Activated CD8-positive, alpha-beta memory T cell treated with anti-CD3 and anti-CD28 coated beads, Interleukin-2, amount 50 U/mL, for 24 hours (primary cell): ENCODE data around the gene GARIN5B.
"Not testable (repeated sequence)": the region's sequence is repeated elsewhere in the genome, so short reads cannot be mapped to it uniquely, and the experiment has no call there.

Source experiments
- DNase-seq: peaks from one replicate; pipeline ENCODE4 v3.0.0-alpha.2; 2020; ENCODE audit errors: extremely low read depth

The GARIN5B gene

DNA sequence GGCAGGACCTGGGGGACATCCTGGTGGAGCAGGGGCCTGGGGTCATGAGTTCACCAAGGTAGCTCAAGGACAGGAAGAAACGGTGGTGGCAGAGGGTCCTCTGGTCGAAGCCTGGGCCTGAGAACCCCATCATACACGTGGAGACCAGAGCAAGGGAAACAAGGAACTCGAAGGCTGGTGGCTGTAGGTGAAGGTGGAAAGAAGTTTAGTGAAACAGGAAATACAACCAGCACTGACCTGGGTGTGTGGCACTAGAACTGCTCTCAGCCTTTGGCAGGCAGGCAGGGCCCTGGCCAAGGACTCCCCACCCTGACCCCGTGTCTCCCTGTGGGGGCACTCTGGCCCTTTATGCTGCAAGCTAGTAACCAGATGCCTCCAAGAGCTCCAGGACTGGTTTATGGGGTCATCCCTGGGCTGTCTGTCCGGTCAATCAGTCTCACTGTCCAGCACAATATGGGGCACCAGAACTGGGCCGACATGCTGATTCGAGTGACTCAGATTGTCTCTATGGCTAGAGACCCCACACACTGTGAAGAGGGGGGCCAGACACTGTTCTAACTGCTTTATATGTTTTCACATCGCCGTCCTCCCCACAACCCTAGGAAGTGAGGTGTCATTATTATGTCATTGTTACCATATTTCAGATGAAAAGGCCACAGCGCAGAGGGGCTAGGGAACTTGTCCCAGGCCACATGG lies 12.3 kb downstream of the GARIN5B start:
- no peak for DNase-seq

GRCh38 chr19:55348317-55349034 lies 14.6 kb downstream of the GARIN5B start:
- no peak for DNase-seq

DNA sequence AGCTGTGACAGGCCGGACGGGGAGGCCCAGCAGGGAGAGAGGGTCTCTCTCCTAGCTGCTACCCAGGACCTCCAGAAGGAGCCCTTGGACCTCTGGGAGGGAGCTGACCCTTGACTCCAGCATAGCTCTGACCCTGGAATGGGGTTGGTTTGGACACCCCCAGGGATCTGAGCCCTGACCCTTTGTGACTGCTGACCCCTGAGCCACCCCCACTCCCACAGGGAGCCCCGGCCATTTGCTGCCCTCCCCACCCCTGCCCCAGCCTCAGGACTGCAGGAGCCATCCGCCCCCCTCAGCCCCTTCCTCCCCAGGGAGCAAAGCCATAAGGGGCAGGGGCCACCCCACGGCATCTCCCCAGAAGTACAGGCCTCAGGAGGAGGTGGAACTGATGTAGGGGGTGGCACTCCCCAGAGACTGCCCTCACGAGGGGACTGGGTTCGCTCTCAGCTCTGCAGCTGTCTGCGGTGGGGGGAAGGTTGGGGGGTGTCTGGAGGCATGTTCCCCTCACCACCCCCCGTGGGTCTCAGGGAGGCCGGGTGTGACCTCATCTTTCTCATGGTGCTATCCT lies 15.5 kb downstream of the GARIN5B start:
- no peak for DNase-seq

- DNase-seq, result no peak
These were observed 16.2 kb downstream of the GARIN5B start for GRCh38 chr19:55346725-55347441.

GRCh38 chr19:55345818-55346724 lies 17.0 kb downstream of the GARIN5B start:
- no peak for DNase-seq

- no peak for DNase-seq
These were observed 17.8 kb downstream of the GARIN5B start for GRCh38 chr19:55345101-55345817.

DNA sequence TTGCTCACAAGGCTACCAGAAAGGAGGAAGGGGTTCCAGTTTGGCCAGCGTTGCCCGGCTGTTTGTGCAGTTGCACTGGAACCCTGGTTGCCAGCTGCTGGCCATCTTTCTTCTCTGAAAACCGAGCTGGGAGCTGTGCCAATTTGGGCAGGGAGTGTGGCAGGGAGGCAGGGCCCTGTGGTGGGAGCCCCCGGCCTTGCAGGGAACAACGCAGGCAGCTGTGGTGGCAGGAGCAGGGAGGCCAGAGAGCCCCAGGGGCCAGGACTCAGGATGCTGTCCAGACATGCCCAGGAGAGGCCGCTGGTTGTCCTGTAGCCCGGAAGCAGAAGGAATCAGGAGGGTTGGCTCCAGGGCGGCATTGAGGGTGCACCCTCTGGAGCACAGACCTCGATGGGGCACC lies 18.6 kb downstream of the GARIN5B start:
- no peak for DNase-seq

GRCh38 chr19:55341595-55342531 lies 21.2 kb downstream of the GARIN5B start:
- DNase-seq, result no peak

DNA sequence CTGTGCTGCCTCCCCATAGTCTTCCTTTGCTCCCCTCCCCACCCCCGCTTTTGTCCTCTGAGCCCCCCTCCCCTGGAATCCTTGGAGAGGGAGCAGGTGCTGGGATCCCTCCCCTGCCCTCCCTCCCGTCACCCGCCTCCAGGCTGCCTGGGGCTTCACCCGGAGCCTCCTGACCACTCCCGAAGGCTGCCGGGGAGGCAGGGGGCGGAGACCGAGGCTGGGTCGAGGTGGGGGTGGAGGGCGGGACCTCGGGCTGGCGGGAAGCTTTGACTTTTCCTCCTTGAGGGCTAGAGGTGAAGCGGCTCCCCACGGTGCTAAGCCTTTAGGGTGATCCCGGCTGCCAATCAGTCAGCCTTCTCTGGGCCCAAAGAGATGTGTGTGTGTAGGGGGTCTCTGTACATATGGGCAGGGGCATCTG lies 21.9 kb downstream of the GARIN5B start:
- DNase-seq, result peak; percentile 25

DNA sequence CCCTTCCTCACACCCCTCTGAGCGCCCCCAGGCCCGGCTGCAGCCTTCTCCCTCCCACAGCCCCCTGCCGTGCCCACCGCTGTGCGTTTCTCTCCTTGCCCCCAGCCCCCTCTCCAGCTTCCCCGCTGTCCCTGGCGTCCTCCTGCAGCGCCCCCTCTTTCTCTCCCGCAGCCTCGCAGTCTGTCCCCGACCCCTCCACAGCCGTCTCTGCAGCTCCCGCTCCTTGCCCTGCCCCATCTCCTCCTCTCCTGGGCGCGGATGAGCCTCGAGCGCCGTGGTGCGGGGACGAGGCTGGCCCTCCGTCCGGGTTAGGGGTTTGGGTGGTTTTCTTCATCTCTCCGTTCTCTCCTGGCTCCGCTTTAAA lies 22.3 kb downstream of the GARIN5B start:
- DNase-seq, result no peak

DNA sequence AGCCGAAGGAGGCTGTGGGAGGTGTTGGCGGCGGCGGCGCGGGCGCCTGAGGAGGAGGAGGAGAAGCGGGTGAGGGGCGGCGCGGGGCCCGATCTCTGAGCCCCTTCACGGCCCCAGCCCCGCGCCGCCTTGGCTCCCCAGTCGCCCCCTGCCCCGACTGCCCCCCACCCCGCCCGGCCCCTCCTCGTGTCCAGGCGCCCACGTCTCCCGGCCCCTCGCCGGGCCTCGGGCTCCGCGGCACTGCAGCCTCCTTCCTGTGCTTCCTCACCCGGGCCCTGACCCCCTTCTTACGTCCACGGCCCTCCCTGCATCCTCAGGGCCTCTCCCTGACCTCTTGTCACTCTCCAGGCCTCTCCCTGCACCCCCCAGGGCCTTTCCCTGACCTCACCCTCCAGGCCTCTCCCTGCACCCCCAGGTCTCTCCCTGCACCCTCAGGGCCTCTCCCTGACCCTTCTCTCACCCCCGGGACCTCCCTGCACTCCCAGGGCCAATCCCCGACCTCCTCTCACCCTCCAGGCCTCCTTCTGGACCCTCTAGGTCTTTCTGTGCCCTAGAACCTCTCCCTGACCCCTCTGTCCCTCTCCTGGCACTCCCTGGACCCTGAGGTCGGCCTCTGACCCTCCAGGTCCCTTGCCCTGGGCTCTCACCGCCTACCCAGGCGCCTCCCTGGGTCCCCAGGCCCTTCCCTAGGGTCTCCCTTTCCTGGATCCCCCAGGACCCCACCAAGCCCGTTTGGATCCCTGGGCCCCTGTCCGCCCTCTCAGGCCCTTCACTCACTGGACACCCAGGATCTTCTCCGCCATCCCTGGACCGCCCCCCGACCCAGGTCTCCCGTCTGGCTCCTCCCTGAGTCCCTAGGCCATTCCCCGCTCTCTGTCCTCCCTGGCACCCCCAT lies 22.9 kb downstream of the GARIN5B start:
- DNase-seq, result no peak

- DNase-seq, result peak; percentile 100
These were observed 23.8 kb downstream of the GARIN5B start, which contains the start of gene KMT5C for GRCh38 chr19:55339105-55339888. Gene KMT5C (plus strand): TSS chr19:55339876. CDS start chr19:55341937, 2,061 bp downstream.

GRCh38 chr19:55336101-55336500 lies 27.0 kb downstream of the GARIN5B start:
- DNase-seq, result no peak

DNA sequence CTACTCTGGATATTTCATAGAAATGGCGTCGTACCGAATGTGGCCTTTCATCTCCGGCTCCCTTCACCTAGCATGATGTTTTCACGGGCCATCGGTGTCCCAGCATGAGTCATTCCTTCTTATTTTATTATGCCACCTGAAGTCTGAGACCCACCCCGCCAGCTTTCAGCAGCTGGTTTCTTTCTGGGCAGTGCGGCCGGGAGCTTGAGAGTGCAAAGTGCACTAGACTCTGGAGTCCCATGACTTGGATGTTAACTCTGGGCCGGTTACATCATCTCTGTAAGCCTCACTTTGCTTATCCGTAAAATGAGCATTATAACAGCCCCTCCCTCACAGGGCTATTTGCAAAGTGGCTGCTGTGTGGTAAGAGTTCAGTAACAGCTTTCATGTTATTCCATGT lies 29.2 kb downstream of the GARIN5B start:
- DNase-seq, result no peak

DNA sequence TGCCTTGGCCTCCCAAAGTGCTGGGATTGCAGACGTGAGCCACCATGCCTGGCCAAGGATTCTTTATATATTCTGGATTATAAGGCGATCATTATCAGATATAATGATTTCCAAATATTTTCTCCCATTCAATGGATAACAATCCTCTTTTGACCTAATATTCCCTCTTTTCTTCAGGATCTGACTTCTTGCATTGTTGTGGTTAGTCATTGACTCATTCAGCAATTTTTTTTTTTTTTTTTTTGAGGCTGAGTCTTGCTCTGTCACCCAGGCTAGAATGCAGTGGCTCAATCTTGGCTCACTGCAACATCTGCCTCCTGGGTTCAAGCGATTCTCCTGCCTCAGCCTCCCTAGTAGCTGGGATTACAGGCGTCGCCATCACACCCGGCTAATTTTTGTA lies 33.3 kb downstream of the GARIN5B start:
- DNase-seq, result not testable (repeated sequence)

DNA sequence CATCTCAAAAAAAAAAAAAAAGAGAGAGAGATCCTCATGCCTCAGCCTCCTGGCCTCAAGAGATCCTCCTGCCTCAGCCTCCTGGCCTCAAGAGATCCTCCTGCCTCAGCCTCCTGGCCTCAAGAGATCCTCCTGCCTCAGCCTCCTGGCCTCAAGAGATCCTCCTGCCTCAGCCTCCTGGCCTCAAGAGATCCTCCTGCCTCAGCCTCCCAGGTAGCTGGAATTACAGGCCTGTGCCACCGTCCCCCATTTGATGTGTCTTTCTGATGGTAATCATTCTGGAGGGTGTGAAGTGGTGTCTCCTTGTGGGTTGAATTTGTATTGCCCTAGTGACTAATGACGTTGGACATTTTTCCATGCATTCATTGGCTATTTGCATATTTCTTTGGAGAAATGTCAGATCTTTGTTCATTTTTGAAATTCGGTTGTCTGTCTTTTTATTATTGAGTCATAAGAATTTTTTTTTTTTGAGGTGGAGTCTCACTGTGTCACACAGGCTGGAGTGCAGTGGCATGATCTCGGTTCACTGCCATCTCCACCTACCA lies 34.2 kb downstream of the GARIN5B start:
- DNase-seq, result not testable (repeated sequence)

DNA sequence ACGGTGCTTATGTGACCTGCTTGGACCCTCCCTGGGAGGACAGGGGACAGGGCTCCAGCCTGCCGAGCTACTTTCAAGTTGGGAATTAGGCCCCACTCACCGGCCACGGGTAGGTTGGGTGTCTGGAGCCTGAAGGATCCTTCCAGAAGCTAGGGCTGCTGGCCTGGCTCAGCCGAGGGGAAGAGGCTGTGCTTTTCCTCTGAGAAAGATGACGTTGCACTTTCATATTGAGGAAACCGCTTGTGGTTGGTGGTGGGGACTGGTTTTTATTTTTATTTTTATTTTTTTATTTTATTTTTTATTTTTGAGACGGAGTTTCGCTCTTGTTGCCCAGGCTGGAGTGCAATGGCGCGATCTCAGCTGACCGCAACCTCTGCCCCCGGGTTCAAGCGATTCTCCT lies 37.9 kb downstream of the GARIN5B start, which contains the start of gene TMEM150B:
TMEM150B (minus strand) TSS at position 170 of the 400 bp plus-strand sequence. CDS start 4,305 bp downstream, outside the sequence.
- DNase-seq, result no peak
